ENCODE measurements around the gene NEDD4L. TPM values are rescaled to one million over a fixed set of nuclear protein-coding genes. Genes with fewer than 3 reads are reported as not detected.

The NEDD4L gene
- total RNA-seq, 2 donors from 2014 or later: 149 to 212 TPM

DNA sequence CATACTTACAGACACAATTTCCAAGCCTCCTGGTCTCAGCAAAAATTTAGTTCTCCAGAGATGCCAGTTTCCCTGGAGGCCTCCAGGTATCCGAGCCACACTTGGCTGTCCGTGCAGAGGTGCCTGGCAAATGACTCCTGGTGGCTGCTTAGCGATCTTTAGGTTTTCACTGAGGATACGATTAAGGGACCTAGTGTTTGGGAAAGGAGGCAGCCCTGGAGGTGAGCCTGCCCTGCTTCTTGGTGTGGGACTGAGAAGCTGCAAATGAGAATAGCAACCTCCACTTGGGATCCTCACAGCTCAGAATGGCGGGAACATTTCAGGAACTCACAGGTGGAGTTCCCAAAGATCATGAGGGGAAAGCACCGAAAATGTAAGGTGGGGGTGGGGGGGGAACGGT, 367.3 kb downstream of the NEDD4L start:
- no peak overlapping the region for H3K4me3 ChIP-seq
- H3K9ac ChIP-seq (ENCODE audit: low read depth in 2 of 2, low read length in 2 of 2): no peak overlapping the region
- intact Hi-C loops (cut with DNase I): no loop called here
- no peak for DNase-seq
- no peaks in the 10 kb centered on the region for H3K36me3 ChIP-seq
- no peaks in the 10 kb centered on the region for H3K9me3 ChIP-seq
- H3K27me3 ChIP-seq: no peaks in the 10 kb centered on the region
- H3K4me1 ChIP-seq: no peaks in the 10 kb centered on the region
- TF ChIP-seq CTCF (IDR thresholded peaks at IDR 0.05): no peak
- H3K27ac ChIP-seq: no peak overlapping the region

DNA sequence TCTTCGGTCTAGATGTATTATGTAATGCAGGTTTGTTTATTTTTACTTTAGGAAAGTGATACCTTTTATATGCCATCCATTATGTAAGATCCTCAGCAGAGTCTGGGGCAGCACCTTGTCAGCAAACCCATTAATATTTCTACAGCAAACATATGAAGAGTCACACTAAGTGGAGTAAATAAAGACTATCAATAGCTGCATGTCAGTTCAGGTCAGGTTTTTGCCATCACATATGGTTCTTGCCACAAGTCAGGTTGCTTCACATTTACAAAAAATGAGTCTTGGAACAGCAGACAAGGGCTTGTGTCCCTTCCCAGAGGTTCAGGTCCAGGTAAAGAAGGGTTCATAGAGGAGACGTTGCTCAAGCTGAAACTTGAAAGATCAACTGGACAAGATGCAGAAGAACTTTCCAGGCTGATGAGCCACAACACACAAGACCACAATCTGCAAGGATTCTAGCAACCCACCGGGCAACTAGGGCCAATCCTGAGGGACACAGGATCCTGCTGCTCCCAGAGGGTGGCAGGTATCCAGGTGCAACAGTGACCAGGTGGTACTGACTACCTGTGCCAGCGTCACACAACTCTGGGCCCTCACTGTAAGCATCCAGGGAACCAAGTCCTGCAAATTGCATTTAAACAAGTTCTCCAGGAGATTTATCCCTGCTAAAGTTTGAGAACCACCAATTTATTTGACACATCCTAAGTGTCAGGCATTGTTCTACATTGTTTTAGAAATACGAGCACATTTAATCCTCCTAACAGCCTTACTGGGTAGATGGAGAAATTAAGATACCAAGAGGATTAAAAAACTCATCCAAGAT, 369.0 kb downstream of the NEDD4L start:
- DNase-seq: no peak
- Histone ChIP-seq H3K27me3 (no peaks in the 10 kb centered on the region), H3K4me1 (no peaks in the 10 kb centered on the region), H3K36me3 (no peaks in the 10 kb centered on the region), H3K4me3 (no peak overlapping the region), H3K27ac (no peak overlapping the region), H3K9ac (ENCODE audit: low read depth in 2 of 2, low read length in 2 of 2) (no peak overlapping the region), H3K9me3 (no peaks in the 10 kb centered on the region)
- TF ChIP-seq CTCF (IDR thresholded peaks at IDR 0.05): no peak
- intact Hi-C loops (cut with DNase I): no loop called here

- H3K36me3 ChIP-seq: no peaks in the 10 kb centered on the region
- no peak overlapping the region for H3K27ac ChIP-seq
- H3K4me1 ChIP-seq: no peaks in the 10 kb centered on the region
- intact Hi-C loops (cut with DNase I): no loop called here
- no peak overlapping the region for H3K4me3 ChIP-seq
- no peak overlapping the region for H3K9ac ChIP-seq (ENCODE audit: low read depth in 2 of 2, low read length in 2 of 2)
- TF ChIP-seq CTCF (IDR thresholded peaks at IDR 0.05): no peak
- no peaks in the 10 kb centered on the region for H3K9me3 ChIP-seq
- DNase-seq: no peak
- H3K27me3 ChIP-seq: no peaks in the 10 kb centered on the region
Measured at GRCh38 chr18:58413667-58414628, 369.9 kb downstream of the NEDD4L start.

- H3K9me3 ChIP-seq: no peaks in the 10 kb centered on the region
- H3K27ac ChIP-seq: no peak overlapping the region
- H3K4me3 ChIP-seq: no peak overlapping the region
- H3K27me3 ChIP-seq: no peaks in the 10 kb centered on the region
- H3K9ac ChIP-seq (ENCODE audit: low read depth in 2 of 2, low read length in 2 of 2): no peak overlapping the region
- TF ChIP-seq CTCF (IDR thresholded peaks at IDR 0.05): no peak
- DNase-seq: no peak
- no peaks in the 10 kb centered on the region for H3K36me3 ChIP-seq
- no peaks in the 10 kb centered on the region for H3K4me1 ChIP-seq
- intact Hi-C loops (cut with DNase I): no loop called here
Measured at GRCh38 chr18:58416014-58416703, 372.1 kb downstream of the NEDD4L start.

All from colonic mucosa (tissue), 4 donors.